Lower lobe of right lung (tissue), 2 donors: ENCODE data around the gene CXCL8. TPM values are rescaled to one million over a fixed set of nuclear protein-coding genes. Genes with fewer than 3 reads are reported as not detected.
A peak's percentile ranks its signal among the peaks of the same experiment; 100 is the strongest.

ENCODE experiments used
- ATAC-seq, 2 donors: fragments of 200-7000 bp; cut with Tn5 transposase; one replicate each; pipeline ENCODE4 v1.9.1; 2020 to 2022; ENCODE audit warnings: mild to moderate bottlenecking in 2 of 2, moderate library complexity in 2 of 2
- DNase-seq: peaks from one replicate; pipeline ENCODE4 v3.0.0-alpha.2; 2020
- H3K27ac ChIP-seq: fragments of 200-600 bp; one replicate; pipeline ENCODE4 v1.8.0; 2022
- H3K27me3 ChIP-seq: fragments of 200-600 bp; one replicate; pipeline ENCODE4 v1.8.0; 2022; ENCODE audit warnings: low read depth
- H3K36me3 ChIP-seq: fragments of 200-600 bp; one replicate; pipeline ENCODE4 v1.8.0; 2022; ENCODE audit warnings: mild to moderate bottlenecking
- H3K4me1 ChIP-seq: fragments of 200-600 bp; one replicate; pipeline ENCODE4 v1.8.0; 2022
- H3K4me3 ChIP-seq: fragments of 200-600 bp; one replicate; pipeline ENCODE4 v1.8.0; 2022; ENCODE audit warnings: mild to moderate bottlenecking
- H3K9me3 ChIP-seq: fragments of 200-600 bp; one replicate; pipeline ENCODE4 v1.8.0; 2022
- intact Hi-C: fragments of 100-400 bp; cut with DNase I; formaldehyde crosslinking; loops from one replicate; pipeline ENCODE4 v1.11.0; 2022
- total RNA-seq: library from RNA; stranded (reverse); fragmentation: NEBNext Ultra II Directional; extraction: Animal tissue kit (Norgen Biotek cat#: 25700); gene quantifications from one replicate; pipeline ENCODE4 v1.2.1, GENCODE V29; 2021
- TF ChIP-seq, protein P1 (sequence below): fragments of 200-600 bp; IDR thresholded peaks from one replicate; pipeline ENCODE4 v1.8.0; 2022; ENCODE audit warnings: antibody characterized with exemption, mild to moderate bottlenecking
- donor health status: DM: no; HTN: yes; CAD: no; lungs with severe emphysema.

CXCL8 gene
- total RNA-seq, 1 donor from 2014 or later = 6.2 TPM

DNA sequence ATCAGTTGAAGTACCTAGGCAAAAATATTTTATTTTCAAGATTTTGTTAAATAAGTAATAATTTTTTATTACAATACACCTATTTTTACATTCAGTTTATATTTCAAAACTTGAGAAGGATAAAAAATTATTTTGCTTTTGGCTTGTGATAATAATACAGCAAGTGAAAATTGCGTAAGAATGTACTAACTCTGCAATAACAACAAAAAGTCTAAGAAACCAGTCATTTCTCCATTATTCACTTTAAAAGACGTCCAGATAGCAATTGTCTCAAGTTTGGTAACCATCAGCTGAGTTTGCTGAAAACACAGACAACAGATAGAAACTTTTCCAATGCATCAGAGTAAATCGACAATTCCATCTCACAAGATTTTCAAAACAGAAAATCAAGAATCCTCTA lies 12.1 kb downstream of the CXCL8 start:
- intact Hi-C loops = no loop called here
- no peaks in the 10 kb centered on the region for H3K9me3 ChIP-seq
- ATAC-seq = no peak

DNA sequence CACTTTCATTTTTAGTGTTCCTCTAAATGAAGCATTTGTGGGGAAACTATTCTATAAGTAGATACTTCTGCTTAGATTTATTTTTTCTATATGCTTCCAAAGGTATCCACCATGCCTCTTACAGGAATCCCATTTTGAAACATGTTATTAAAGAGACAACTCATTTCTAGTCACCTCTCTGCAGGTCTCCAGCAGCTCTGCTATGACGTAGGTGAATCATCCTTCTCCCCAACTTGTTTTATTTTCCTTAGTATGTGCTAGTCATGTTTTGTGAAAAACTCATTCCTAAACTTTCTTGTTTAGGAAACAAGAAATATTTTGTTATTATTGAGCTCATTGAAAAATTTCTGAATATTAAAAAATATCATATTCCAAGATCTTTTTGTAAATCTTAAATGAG lies 12.8 kb downstream of the CXCL8 start:
- intact Hi-C loops = no loop called here
- DNase-seq (no peak), ATAC-seq (no peak)
- TF ChIP-seq, protein P1, sequence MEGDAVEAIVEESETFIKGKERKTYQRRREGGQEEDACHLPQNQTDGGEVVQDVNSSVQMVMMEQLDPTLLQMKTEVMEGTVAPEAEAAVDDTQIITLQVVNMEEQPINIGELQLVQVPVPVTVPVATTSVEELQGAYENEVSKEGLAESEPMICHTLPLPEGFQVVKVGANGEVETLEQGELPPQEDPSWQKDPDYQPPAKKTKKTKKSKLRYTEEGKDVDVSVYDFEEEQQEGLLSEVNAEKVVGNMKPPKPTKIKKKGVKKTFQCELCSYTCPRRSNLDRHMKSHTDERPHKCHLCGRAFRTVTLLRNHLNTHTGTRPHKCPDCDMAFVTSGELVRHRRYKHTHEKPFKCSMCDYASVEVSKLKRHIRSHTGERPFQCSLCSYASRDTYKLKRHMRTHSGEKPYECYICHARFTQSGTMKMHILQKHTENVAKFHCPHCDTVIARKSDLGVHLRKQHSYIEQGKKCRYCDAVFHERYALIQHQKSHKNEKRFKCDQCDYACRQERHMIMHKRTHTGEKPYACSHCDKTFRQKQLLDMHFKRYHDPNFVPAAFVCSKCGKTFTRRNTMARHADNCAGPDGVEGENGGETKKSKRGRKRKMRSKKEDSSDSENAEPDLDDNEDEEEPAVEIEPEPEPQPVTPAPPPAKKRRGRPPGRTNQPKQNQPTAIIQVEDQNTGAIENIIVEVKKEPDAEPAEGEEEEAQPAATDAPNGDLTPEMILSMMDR = no peak
- no peak overlapping the region for H3K4me3 ChIP-seq
- no peaks in the 10 kb centered on the region for H3K4me1 ChIP-seq
- H3K36me3 ChIP-seq = no peaks in the 10 kb centered on the region
- H3K27ac ChIP-seq = no peak overlapping the region
- no peaks in the 10 kb centered on the region for H3K27me3 ChIP-seq
- no peaks in the 10 kb centered on the region for H3K9me3 ChIP-seq

More for the DNA sequence above, 12.1 kb downstream of the CXCL8 start:
- TF ChIP-seq, protein P1 = no peak
- no peak overlapping the region for H3K4me3 ChIP-seq
- H3K36me3 ChIP-seq = no peaks in the 10 kb centered on the region
- no peaks in the 10 kb centered on the region for H3K27me3 ChIP-seq
- no peaks in the 10 kb centered on the region for H3K4me1 ChIP-seq
- no peak overlapping the region for H3K27ac ChIP-seq
- no peak for DNase-seq

DNA sequence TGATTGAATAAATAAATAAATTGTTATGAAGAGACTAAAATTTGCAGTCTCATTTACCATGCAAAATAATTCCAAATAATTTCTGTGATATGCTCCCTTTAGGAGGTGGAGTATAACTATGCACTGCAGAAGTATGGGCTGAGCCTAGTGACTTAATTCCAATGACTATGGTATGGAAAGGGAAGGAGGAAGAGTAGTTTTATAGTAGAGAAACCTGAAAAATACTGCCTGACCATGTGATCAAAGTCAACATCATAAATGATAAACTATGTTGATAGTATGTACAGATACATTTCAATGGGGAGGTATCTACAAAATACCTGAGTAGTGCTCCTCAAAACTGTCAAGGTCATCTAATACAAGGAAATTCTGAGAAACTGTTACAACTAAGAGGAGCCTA lies 14.6 kb downstream of the CXCL8 start:
- no peaks in the 10 kb centered on the region for H3K36me3 ChIP-seq
- TF ChIP-seq, protein P1 = no peak

DNA sequence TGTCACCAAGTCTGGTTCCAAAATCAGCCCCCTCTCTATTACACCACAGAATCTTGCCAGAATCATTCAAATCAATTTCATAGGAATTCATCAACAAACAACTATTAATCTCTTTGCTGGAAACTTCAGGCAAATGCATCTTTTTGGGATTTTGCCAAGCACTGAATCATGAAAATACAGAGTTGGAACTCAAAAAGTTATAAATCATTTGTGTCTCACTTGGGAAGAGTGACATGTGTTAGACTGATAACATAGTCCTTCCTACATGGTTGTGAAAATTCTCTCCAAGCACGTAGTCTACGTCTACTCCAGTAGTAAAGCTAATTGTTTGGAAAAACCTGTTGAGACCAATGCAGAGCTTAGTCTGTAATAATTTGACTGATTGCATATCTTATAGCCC lies 19.0 kb downstream of the CXCL8 start:
- no peaks in the 10 kb centered on the region for H3K36me3 ChIP-seq

More for the DNA sequence above, 14.6 kb downstream of the CXCL8 start:
- H3K4me3 ChIP-seq = no peak overlapping the region
- no peaks in the 10 kb centered on the region for H3K4me1 ChIP-seq
- intact Hi-C loops = no loop called here
- DNase-seq = no peak
- no peaks in the 10 kb centered on the region for H3K27me3 ChIP-seq
- H3K9me3 ChIP-seq = no peaks in the 10 kb centered on the region
- H3K27ac ChIP-seq = no peak overlapping the region
- ATAC-seq = no peak

DNA sequence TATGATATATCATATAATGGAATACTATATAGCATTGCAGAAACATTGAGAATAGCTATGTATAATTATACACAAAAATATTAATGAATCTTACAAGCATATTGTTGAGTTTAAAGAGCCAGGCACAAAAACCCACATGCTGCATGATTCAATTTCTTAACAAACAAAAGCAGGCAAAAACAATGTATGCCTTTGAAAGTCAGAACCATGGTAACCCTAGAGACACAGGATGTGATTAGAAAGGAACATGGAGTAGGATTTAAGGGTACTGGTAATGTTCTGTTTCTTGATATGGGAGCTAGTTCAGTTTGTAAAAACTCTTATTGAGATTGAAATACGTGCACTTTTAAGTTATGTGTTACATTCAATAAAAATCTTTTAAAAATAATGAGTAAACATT lies 21.5 kb downstream of the CXCL8 start:
- TF ChIP-seq, protein P1 = no peak
- intact Hi-C loops = no loop called here
- Histone ChIP-seq H3K4me1 (no peaks in the 10 kb centered on the region), H3K36me3 (no peaks in the 10 kb centered on the region), H3K4me3 (no peak overlapping the region), H3K27me3 (no peaks in the 10 kb centered on the region), H3K27ac (no peak overlapping the region), H3K9me3 (no peaks in the 10 kb centered on the region)
- DNase-seq (no peak), ATAC-seq (no peak)

More for the DNA sequence above, 19.0 kb downstream of the CXCL8 start:
- intact Hi-C loops = no loop called here
- ATAC-seq (no peak), DNase-seq (no peak)
- no peak overlapping the region for H3K4me3 ChIP-seq
- H3K27ac ChIP-seq = no peak overlapping the region
- TF ChIP-seq, protein P1 = no peak
- H3K9me3 ChIP-seq = no peaks in the 10 kb centered on the region
- H3K27me3 ChIP-seq = no peaks in the 10 kb centered on the region
- H3K4me1 ChIP-seq = no peaks in the 10 kb centered on the region

DNA sequence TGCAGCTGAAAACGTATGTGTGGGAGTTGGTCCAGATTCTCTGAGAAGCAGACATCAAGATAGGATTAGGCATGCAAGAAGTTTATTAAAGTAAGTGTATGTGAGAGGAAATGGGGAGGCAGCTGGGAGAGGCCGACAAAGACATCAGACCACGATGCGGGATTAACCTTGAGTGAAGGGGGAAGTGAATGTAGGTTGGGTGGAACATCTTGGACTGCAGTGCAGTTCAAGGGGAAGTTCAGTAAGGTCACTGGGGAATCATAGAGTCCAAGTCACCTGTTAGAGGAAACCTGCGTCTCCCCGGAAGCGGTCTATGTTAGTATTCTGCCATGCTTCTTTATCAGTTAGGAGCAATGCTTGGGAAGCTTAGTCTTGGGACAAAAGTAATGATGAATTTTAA lies 22.0 kb downstream of the CXCL8 start:
- DNase-seq (no peak), ATAC-seq (peak; percentile 44 to 45)
- H3K9me3 ChIP-seq = no peaks in the 10 kb centered on the region
- intact Hi-C loops = no loop called here
- H3K36me3 ChIP-seq = no peaks in the 10 kb centered on the region
- H3K4me1 ChIP-seq = no peaks in the 10 kb centered on the region
- TF ChIP-seq, protein P1 = no peak
- no peak overlapping the region for H3K27ac ChIP-seq
- no peaks in the 10 kb centered on the region for H3K27me3 ChIP-seq
- H3K4me3 ChIP-seq = no peak overlapping the region
